ENCODE results near the gene MOGAT2. TPM values are rescaled to one million over a fixed set of nuclear protein-coding genes. Genes with fewer than 3 reads are reported as not detected.

The MOGAT2 gene
- total and polyA plus RNA-seq, 3 donors from 2014 or later = 0.19 to 0.31 (median 0.24) TPM

- intact Hi-C loops (cut with DNase I; ENCODE audit: low total_unique reads) = no loop called here
- H3K9me3 ChIP-seq = no peaks in the 10 kb centered on the region
- no peaks in the 10 kb centered on the region for H3K27me3 ChIP-seq
- no peak for TF ChIP-seq CTCF (IDR thresholded peaks at IDR 0.05)
- TF ChIP-seq POLR2A (IDR thresholded peaks at IDR 0.05) = no peak
- H3K27ac ChIP-seq = no peak overlapping the region
- H3K36me3 ChIP-seq (ENCODE audit: low read depth, missing control alignments) = no peaks in the 10 kb centered on the region
- no peak overlapping the region for H3K4me3 ChIP-seq
- WGBS, 2 donors = 73 to 81% methylated on average over 2 of the region's 2 CpGs
- peaks cover 3% of the 10 kb centered on the region for H3K4me1 ChIP-seq
- DNase-seq = no peak
Measured at GRCh38 chr11:75762885-75763284, 45.2 kb downstream of the MOGAT2 start.

GRCh38 chr11:75763846-75764245 is 46.2 kb downstream of the MOGAT2 start:
- 88 to 100% methylated on average over 1 to 3 of the region's 3 CpGs for WGBS, 2 donors
- no peak for DNase-seq
- Histone ChIP-seq H3K4me3 (no peak overlapping the region), H3K9me3 (no peaks in the 10 kb centered on the region), H3K27me3 (no peaks in the 10 kb centered on the region), H3K4me1 (peaks cover 8% of the 10 kb centered on the region), H3K27ac (no peak overlapping the region), H3K36me3 (ENCODE audit: low read depth, missing control alignments) (no peaks in the 10 kb centered on the region)
- intact Hi-C loops (cut with DNase I; ENCODE audit: low total_unique reads) = no loop called here
- TF ChIP-seq POLR2A (IDR thresholded peaks at IDR 0.05) (no peak), CTCF (IDR thresholded peaks at IDR 0.05) (no peak)

- no peaks in the 10 kb centered on the region for H3K9me3 ChIP-seq
- 95 to 100% methylated on average over 3 of the region's 3 CpGs for WGBS, 2 donors
- H3K4me1 ChIP-seq = peaks cover 8% of the 10 kb centered on the region
- TF ChIP-seq POLR2A (IDR thresholded peaks at IDR 0.05) (no peak), CTCF (IDR thresholded peaks at IDR 0.05) (no peak)
- no peak overlapping the region for H3K4me3 ChIP-seq
- H3K27me3 ChIP-seq = no peaks in the 10 kb centered on the region
- H3K36me3 ChIP-seq (ENCODE audit: low read depth, missing control alignments) = no peaks in the 10 kb centered on the region
- H3K27ac ChIP-seq = no peak overlapping the region
- intact Hi-C loops (cut with DNase I; ENCODE audit: low total_unique reads) = no loop called here
- DNase-seq = no peak
Measured at GRCh38 chr11:75765116-75765515, 47.5 kb downstream of the MOGAT2 start.

GRCh38 chr11:75766443-75767227 is 49.0 kb downstream of the MOGAT2 start:
- no peaks in the 10 kb centered on the region for H3K9me3 ChIP-seq
- H3K4me3 ChIP-seq = no peak overlapping the region
- no peaks in the 10 kb centered on the region for H3K36me3 ChIP-seq (ENCODE audit: low read depth, missing control alignments)
- 57 to 58% methylated on average over 4 of the region's 4 CpGs for WGBS, 2 donors
- H3K27me3 ChIP-seq = no peaks in the 10 kb centered on the region
- no peak for DNase-seq
- TF ChIP-seq CTCF (IDR thresholded peaks at IDR 0.05) (no peak), POLR2A (IDR thresholded peaks at IDR 0.05) (no peak)
- H3K4me1 ChIP-seq = peaks cover 8% of the 10 kb centered on the region
- intact Hi-C loops (cut with DNase I; ENCODE audit: low total_unique reads) = no loop called here
- no peak overlapping the region for H3K27ac ChIP-seq

- intact Hi-C loops (cut with DNase I; ENCODE audit: low total_unique reads) = no loop called here
- no peak for DNase-seq
- Histone ChIP-seq H3K36me3 (ENCODE audit: low read depth, missing control alignments) (no peaks in the 10 kb centered on the region), H3K4me3 (no peak overlapping the region), H3K9me3 (no peaks in the 10 kb centered on the region), H3K4me1 (peaks cover 8% of the 10 kb centered on the region), H3K27ac (no peak overlapping the region), H3K27me3 (no peaks in the 10 kb centered on the region)
- WGBS, 2 donors = 84 to 92% methylated on average over 6 of the region's 6 CpGs
- TF ChIP-seq CTCF (IDR thresholded peaks at IDR 0.05) (no peak), POLR2A (IDR thresholded peaks at IDR 0.05) (no peak)
Measured at GRCh38 chr11:75767228-75767572, 49.6 kb downstream of the MOGAT2 start.

Data from testis (tissue), 3 donors.